HEK293 (cell line): ENCODE results near the gene HOXA4.

Experiments
- ZBTB8A ChIP-seq: fragments of 450-650 bp; formaldehyde crosslinking; IDR thresholded peaks from 2 replicates; pipeline ENCODE4 v1.5.1; 2016; ENCODE audit warnings: missing biosample characterization, missing genetic modification characterization
- TF ChIP-seq, protein P1 (sequence below): fragments of 450-650 bp; formaldehyde crosslinking; IDR thresholded peaks from 2 replicates; pipeline ENCODE4 v1.5.1; 2016; ENCODE audit warnings: missing biosample characterization, missing genetic modification characterization
- TF ChIP-seq, protein P2 (sequence below): fragments of 450-650 bp; formaldehyde crosslinking; IDR thresholded peaks from 2 replicates; pipeline ENCODE4 v1.5.1; 2016; ENCODE audit warnings: missing biosample characterization, missing genetic modification characterization

DNA sequence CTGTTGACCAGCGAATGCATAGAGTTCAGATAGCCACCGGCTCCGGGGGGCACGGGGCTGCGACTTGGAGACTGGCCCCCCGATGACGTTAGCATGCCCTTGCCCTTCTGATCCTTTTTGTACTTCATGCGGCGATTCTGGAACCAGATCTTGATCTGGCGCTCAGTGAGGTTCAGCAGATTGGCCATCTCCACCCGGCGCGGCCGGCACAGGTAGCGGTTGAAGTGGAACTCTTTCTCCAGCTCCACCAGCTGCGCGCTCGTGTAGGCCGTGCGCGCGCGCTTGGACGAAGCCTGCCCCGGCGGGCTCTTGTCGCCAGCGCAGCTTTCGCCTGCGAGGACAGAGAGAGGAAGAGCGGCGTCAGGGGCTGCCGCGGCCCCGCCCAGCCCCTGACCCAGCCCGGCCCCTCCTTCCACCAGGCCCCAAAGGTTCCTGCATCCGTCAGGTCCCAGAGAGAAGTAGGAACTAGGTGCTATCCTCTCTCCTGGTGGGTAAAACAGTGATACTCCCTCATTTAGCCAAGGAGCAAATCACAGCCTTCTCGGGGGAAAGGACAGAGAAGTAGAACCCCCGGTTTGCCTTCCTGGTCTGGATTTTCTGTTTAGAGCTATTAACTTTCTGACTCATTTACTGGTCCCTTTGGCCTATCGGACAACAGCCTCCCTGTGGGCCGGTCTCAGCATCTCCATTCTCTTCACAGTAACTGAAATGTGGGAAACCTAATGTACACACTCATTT lies 22.0 kb downstream of the HOXA4 start:
- TF ChIP-seq, protein P1, sequence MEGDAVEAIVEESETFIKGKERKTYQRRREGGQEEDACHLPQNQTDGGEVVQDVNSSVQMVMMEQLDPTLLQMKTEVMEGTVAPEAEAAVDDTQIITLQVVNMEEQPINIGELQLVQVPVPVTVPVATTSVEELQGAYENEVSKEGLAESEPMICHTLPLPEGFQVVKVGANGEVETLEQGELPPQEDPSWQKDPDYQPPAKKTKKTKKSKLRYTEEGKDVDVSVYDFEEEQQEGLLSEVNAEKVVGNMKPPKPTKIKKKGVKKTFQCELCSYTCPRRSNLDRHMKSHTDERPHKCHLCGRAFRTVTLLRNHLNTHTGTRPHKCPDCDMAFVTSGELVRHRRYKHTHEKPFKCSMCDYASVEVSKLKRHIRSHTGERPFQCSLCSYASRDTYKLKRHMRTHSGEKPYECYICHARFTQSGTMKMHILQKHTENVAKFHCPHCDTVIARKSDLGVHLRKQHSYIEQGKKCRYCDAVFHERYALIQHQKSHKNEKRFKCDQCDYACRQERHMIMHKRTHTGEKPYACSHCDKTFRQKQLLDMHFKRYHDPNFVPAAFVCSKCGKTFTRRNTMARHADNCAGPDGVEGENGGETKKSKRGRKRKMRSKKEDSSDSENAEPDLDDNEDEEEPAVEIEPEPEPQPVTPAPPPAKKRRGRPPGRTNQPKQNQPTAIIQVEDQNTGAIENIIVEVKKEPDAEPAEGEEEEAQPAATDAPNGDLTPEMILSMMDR (tag by site-specific recombination) = no peak
- TF ChIP-seq, protein P2, sequence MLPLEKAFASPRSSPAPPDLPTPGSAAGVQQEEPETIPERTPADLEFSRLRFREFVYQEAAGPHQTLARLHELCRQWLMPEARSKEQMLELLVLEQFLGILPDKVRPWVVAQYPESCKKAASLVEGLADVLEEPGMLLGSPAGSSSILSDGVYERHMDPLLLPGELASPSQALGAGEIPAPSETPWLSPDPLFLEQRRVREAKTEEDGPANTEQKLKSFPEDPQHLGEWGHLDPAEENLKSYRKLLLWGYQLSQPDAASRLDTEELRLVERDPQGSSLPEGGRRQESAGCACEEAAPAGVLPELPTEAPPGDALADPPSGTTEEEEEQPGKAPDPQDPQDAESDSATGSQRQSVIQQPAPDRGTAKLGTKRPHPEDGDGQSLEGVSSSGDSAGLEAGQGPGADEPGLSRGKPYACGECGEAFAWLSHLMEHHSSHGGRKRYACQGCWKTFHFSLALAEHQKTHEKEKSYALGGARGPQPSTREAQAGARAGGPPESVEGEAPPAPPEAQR (tag by site-specific recombination) = no peak
- no peak for TF ChIP-seq ZBTB8A
